Measurements from ENCODE around the gene SMARCA2. TPM values are rescaled to one million over a fixed set of nuclear protein-coding genes. Genes with fewer than 3 reads are reported as not detected.

Gene SMARCA2
- total RNA-seq, 2 donors from 2014 or later: 118 to 177 TPM

- Histone ChIP-seq H3K4me3 (peak overlapping the region; percentile 16), H3K27ac (peak overlapping the region in 1 of 2 donors; percentile 25), H3K36me3 (no peaks in the 10 kb centered on the region), H3K4me1 (ENCODE audit: control insufficient read depth in 1 of 2, low read depth in 2 of 2) (peaks cover 69 to 95% of the 10 kb centered on the region in 2 donors), H3K27me3 (replicated peaks; ENCODE audit: insufficient read depth) (no peaks in the 10 kb centered on the region), H3K9me3 (no peaks in the 10 kb centered on the region)
- DNase-seq (ENCODE audit: low spot score): no peak
- no peak for TF ChIP-seq CTCF (IDR thresholded peaks at IDR 0.05)
- ATAC-seq (ENCODE audit: insufficient number of reproducible peaks, low FRiP score, low read depth): no peak
These were observed 7.9 kb downstream of the SMARCA2 start for GRCh38 chr9:2023042-2023441.

GRCh38 chr9:2023532-2023931 lies 8.4 kb downstream of the SMARCA2 start:
- Histone ChIP-seq H3K4me3 (peak overlapping the region; percentile 16), H3K9me3 (no peaks in the 10 kb centered on the region), H3K27ac (peak overlapping the region in 1 of 2 donors; percentile 25), H3K36me3 (no peaks in the 10 kb centered on the region), H3K4me1 (ENCODE audit: control insufficient read depth in 1 of 2, low read depth in 2 of 2) (peaks cover 66 to 97% of the 10 kb centered on the region in 2 donors), H3K27me3 (replicated peaks; ENCODE audit: insufficient read depth) (no peaks in the 10 kb centered on the region)
- TF ChIP-seq CTCF (IDR thresholded peaks at IDR 0.05): no peak
- ATAC-seq (ENCODE audit: insufficient number of reproducible peaks, low FRiP score, low read depth): no peak
- no peak for DNase-seq (ENCODE audit: low spot score)

- no peak for ATAC-seq (ENCODE audit: insufficient number of reproducible peaks, low FRiP score, low read depth)
- H3K4me3 ChIP-seq: peak overlapping the region; percentile 9
These were observed 10.0 kb downstream of the SMARCA2 start for GRCh38 chr9:2024888-2025782.

GRCh38 chr9:2026220-2026997 lies 11.3 kb downstream of the SMARCA2 start:
- Histone ChIP-seq H3K36me3 (no peaks in the 10 kb centered on the region), H3K27ac (no peak overlapping the region)

More at GRCh38 chr9:2024888-2025782, 10.0 kb downstream of the SMARCA2 start:
- DNase-seq (ENCODE audit: low spot score): no peak
- H3K4me1 ChIP-seq (ENCODE audit: control insufficient read depth in 1 of 2, low read depth in 2 of 2): peaks cover 52 to 88% of the 10 kb centered on the region in 2 donors
- no peaks in the 10 kb centered on the region for H3K27me3 ChIP-seq (replicated peaks; ENCODE audit: insufficient read depth)
- no peak for TF ChIP-seq CTCF (IDR thresholded peaks at IDR 0.05)
- no peaks in the 10 kb centered on the region for H3K9me3 ChIP-seq
- no peaks in the 10 kb centered on the region for H3K36me3 ChIP-seq
- H3K27ac ChIP-seq: peak overlapping the region; percentile 38 to 59

More at GRCh38 chr9:2026220-2026997, 11.3 kb downstream of the SMARCA2 start:
- no peak for TF ChIP-seq CTCF (IDR thresholded peaks at IDR 0.05)
- no peaks in the 10 kb centered on the region for H3K27me3 ChIP-seq (replicated peaks; ENCODE audit: insufficient read depth)
- H3K9me3 ChIP-seq: no peaks in the 10 kb centered on the region
- no peak for DNase-seq (ENCODE audit: low spot score)
- peaks cover 42 to 76% of the 10 kb centered on the region in 2 donors for H3K4me1 ChIP-seq (ENCODE audit: control insufficient read depth in 1 of 2, low read depth in 2 of 2)
- no peak for ATAC-seq (ENCODE audit: insufficient number of reproducible peaks, low FRiP score, low read depth)
- no peak overlapping the region for H3K4me3 ChIP-seq
